Skeletal muscle tissue (tissue), 4 donors: ENCODE measurements around the gene OLR1. TPM values are rescaled to one million over a fixed set of nuclear protein-coding genes. Genes with fewer than 3 reads are reported as not detected.

ENCODE experiments used
- H3K27ac ChIP-seq: one replicate; pipeline ENCODE4 v1.7.0; 2013; ENCODE audit warnings: mild to moderate bottlenecking, low read depth, low read length, inconsistent platforms
- H3K27me3 ChIP-seq, 3 donors: one replicate each; pipeline ENCODE4 v1.7.0; 2013; ENCODE audit warnings: low read length in 3 of 3; ENCODE audit not compliant: control insufficient read depth in 3 of 3, insufficient read depth in 3 of 3
- H3K36me3 ChIP-seq, 3 donors: one replicate each; pipeline ENCODE4 v1.7.0; 2013; ENCODE audit warnings: low read length in 3 of 3; ENCODE audit not compliant: control insufficient read depth in 3 of 3, insufficient read depth in 3 of 3
- H3K4me1 ChIP-seq, 3 donors: one replicate each; pipeline ENCODE4 v1.7.0; 2013; ENCODE audit warnings: low read length in 3 of 3, mild to moderate bottlenecking in 3 of 3; ENCODE audit not compliant: control insufficient read depth in 3 of 3, insufficient read depth in 3 of 3
- H3K4me3 ChIP-seq, 3 donors: one replicate each; pipeline ENCODE4 v1.7.0; 2013; ENCODE audit warnings: low read length in 3 of 3
- H3K9ac ChIP-seq, 3 donors: one replicate each; pipeline ENCODE4 v1.7.0; 2013; ENCODE audit warnings: low read length in 3 of 3, mild to moderate bottlenecking in 3 of 3, moderate library complexity in 2 of 3, low read depth in 1 of 3
- H3K9me3 ChIP-seq, 3 donors: one replicate each; pipeline ENCODE4 v1.7.0; 2013; ENCODE audit warnings: low read length in 3 of 3; ENCODE audit not compliant: control insufficient read depth in 3 of 3
- total RNA-seq: library from RNA; depleted of rRNA; stranded (reverse); fragments of >200 nt; gene quantifications from one replicate; pipeline ENCODE4 v1.2.3, GENCODE V29; 2014
- donor health status: Osteomylitis.

The OLR1 gene
- total RNA-seq, 1 donor from 2014 or later: not detected

DNA sequence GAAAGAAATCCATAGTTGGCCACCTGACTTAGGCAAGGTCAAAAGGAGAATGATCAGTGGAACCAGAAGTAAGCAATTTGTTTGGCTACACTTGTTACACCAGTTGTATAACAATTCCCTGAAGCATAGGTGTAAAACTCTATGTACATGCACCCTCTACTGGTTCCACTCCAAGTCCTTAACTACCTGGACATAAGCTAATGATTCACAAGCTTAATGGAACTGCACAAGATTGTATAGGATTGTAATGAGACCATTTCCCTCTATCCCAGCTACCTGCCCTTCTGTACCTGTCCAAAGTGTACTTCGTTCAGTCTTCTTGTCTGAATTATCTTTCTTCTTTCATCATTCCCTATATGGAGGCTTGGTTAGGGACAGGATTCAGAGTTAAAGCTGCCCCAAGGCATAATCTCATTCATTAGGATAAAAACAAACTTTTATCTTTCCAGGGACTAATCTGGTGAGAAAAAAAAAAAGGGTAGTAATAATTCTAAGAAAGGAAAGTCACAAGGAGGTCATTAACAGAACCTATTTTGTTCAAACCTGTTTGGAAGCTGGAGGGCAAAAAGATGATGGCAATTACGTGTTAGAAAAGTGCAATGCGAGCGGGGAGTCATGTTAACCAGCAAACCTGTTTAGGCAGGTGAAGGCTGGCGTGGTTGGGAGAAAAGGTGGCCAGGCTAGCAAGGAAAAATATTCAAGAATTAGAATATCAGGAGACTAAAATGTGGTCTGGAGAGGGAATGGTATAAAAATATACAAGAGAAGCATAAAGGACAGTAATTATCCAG, 4.1 kb upstream of the OLR1 start:
- no peaks in the 10 kb centered on the region for H3K36me3 ChIP-seq
- H3K4me3 ChIP-seq: no peak overlapping the region
- peaks cover 0 to 9% (median 0%) of the 10 kb centered on the region in 3 donors for H3K27me3 ChIP-seq
- no peaks in the 10 kb centered on the region for H3K9me3 ChIP-seq
- H3K27ac ChIP-seq: no peak overlapping the region
- H3K4me1 ChIP-seq: no peaks in the 10 kb centered on the region
- no peak overlapping the region for H3K9ac ChIP-seq

DNA sequence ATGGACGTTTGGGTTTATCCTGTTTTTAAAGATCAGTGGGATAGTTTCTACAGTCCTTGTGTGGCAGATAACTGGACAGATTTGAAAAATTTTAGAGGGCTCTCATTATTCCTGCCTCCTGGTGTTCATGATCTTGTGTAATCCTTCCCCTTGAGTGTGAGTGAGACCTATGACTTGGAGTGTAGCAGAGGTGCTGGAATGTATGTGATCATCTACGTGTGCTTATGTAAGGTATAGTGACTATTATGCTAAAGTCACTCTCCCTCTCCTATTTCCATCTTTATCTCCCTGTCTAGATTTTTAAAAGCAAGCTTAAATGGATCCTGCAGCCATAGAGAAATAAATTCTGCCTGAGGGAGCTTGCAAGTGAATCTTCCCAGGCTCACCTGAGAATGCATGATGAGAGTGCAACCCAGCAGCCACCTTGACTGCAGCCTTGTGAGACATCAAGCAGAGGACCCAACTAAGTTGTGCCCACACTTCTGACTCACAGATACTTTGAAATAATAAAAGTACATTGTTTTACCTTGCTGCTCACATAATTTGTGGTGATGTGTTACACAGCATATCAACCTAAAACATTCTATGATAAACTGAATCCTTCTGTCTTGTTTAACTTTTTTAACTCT, 3.2 kb upstream of the OLR1 start:
- H3K27ac ChIP-seq: no peak overlapping the region
- no peaks in the 10 kb centered on the region for H3K4me1 ChIP-seq
- H3K9me3 ChIP-seq: no peaks in the 10 kb centered on the region
- no peaks in the 10 kb centered on the region for H3K36me3 ChIP-seq
- H3K4me3 ChIP-seq: no peak overlapping the region
- no peak overlapping the region for H3K9ac ChIP-seq
- H3K27me3 ChIP-seq: peaks cover 0 to 9% (median 0%) of the 10 kb centered on the region in 3 donors

DNA sequence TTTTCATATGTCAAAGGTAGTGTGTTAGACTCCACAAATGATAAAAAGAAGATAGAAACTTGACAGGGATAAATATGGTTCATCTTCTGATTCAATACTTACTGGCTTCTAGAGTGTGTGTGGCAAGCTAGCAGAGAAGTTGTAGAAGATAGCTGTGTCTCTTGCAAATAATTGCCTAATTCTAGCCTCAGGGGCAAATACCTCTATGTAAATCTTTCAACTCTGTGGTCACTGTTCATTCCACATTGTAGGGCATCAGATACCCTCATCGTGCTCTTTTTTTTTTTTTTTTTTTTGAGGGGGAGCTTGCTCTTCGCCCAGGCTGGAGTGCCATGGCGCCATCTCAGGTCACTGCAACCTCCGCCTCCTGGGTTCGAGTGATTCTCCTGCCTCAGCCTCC, 1.7 kb downstream of the OLR1 start:
- Histone ChIP-seq H3K4me3 (no peak overlapping the region), H3K36me3 (no peaks in the 10 kb centered on the region), H3K9me3 (no peaks in the 10 kb centered on the region), H3K4me1 (no peaks in the 10 kb centered on the region), H3K27me3 (no peaks in the 10 kb centered on the region), H3K9ac (no peak overlapping the region), H3K27ac (no peak overlapping the region)

DNA sequence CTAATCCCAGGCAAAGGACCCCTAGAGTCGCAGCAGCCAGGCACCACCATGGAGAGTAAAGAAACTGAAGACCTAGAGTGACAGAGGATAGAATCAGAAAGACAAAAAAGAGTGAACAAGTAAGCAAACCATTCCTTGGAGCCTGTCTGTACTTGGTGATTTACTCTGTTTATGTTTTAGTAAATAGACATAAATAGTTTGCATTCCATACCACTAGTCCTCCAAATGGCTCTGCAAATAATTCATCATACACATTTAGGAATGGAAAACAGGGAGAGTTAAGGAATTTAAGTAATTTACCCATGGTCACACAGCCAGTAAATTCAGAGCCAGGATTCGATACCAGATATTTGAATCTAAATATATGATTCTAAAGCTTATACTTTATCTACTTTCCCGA, 2.8 kb downstream of the OLR1 start:
- Histone ChIP-seq H3K36me3 (no peaks in the 10 kb centered on the region), H3K4me1 (no peaks in the 10 kb centered on the region), H3K9ac (no peak overlapping the region), H3K27ac (no peak overlapping the region), H3K9me3 (no peaks in the 10 kb centered on the region), H3K27me3 (no peaks in the 10 kb centered on the region), H3K4me3 (no peak overlapping the region)

DNA sequence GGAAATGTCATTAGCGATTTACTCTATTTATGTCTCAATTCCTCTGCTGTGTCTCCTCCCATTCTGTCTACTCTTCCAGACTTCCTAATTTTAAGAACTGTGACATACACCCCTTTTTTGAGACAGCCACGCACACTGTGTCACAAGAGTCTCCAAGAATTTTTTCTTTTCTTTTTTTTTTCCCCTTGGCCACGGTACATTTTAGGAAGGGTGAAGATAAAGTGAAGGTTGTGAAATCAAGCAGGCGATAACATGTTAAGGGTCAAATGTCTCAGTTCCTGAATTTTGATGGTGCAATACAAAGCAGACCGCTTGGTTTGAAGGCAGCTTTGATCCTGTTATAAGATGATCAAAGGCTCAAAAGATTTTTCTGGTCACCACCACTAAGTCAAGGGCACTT, 4.3 kb downstream of the OLR1 start:
- Histone ChIP-seq H3K27ac (no peak overlapping the region), H3K4me1 (no peaks in the 10 kb centered on the region), H3K9ac (no peak overlapping the region), H3K4me3 (no peak overlapping the region), H3K36me3 (no peaks in the 10 kb centered on the region), H3K27me3 (no peaks in the 10 kb centered on the region), H3K9me3 (no peaks in the 10 kb centered on the region)

DNA sequence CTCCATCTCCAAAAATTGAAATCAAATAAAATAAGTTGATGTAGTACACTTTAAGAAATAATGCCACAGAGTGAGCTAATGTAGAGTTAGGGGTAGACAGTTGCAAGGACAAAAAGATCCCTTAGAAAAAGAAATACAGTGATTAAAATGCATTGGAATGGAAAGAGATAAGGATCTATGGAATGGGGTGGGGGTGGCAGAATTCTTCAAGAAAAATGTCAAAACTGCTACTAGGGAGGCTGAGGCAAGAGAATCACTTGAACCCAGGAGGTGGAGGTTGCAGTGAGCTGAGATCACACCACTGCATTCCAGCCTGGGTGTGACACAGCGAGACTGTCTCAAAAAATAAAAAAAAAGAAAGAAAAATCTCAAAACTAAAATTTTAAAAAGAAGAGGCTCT, 6.5 kb downstream of the OLR1 start:
- no peak overlapping the region for H3K9ac ChIP-seq
- no peak overlapping the region for H3K27ac ChIP-seq
- no peaks in the 10 kb centered on the region for H3K9me3 ChIP-seq
- no peaks in the 10 kb centered on the region for H3K27me3 ChIP-seq
- no peaks in the 10 kb centered on the region for H3K4me1 ChIP-seq
- H3K4me3 ChIP-seq: no peak overlapping the region
- no peaks in the 10 kb centered on the region for H3K36me3 ChIP-seq

DNA sequence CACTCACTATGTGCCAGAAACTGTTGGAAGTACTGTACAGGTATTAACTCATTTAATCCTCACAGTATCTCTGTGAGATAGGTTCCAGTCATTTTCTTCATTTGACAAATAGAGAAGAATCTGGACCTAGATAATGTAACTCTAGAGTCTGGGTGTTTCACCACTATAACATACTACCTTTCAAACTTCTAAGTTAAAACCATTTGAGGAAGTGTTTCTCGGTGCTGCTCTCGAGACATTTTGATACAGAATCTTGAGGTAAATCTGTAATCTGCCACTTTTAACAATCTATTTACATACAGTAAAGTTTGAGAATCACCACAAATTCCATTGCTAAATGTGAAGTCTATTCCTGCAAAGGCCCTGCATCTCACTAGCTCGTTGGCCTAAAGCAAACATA, 8.8 kb downstream of the OLR1 start:
- H3K4me1 ChIP-seq: no peaks in the 10 kb centered on the region
- H3K27ac ChIP-seq: no peak overlapping the region
- H3K27me3 ChIP-seq: no peaks in the 10 kb centered on the region
- no peaks in the 10 kb centered on the region for H3K9me3 ChIP-seq
- H3K4me3 ChIP-seq: no peak overlapping the region
- no peaks in the 10 kb centered on the region for H3K36me3 ChIP-seq
- no peak overlapping the region for H3K9ac ChIP-seq

DNA sequence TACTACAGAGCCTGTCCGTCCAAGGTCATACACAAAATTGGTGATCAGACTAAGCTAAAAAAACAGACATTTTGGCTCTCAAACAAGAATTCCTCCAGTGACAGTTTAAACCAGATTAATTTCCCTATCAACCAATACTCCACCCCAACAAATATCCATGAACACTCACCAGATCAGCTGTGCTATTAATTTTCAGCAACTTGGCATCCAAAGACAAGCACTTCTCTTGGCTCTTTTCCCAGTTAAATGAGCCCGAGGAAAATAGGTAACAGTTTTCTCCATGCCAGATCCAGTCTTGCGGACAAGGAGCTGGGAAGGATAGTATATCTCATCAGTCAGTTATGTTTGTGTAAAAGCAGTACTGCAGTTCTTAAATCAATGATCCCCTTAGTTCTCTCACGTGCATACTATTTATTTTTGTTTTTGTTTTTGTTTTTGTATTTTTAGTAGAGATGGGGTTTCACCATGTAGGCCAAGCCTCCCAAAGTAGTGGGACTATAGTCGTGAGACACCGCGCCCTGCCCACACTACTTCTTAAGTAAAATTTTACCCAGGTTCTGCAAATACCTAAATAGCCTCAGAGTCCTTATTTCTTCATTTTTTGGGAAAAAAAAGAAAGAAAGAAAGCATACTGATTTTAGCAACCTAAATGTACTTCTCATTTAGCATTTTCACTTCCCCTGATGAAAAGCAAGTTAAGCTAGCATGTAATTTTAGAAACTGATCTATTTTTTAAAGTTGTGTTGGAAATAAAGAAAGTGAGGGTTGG, 11.1 kb downstream of the OLR1 start:
- no peaks in the 10 kb centered on the region for H3K27me3 ChIP-seq
- H3K36me3 ChIP-seq: no peaks in the 10 kb centered on the region
- no peak overlapping the region for H3K9ac ChIP-seq
- H3K27ac ChIP-seq: no peak overlapping the region
- no peaks in the 10 kb centered on the region for H3K4me1 ChIP-seq
- no peaks in the 10 kb centered on the region for H3K9me3 ChIP-seq
- H3K4me3 ChIP-seq: no peak overlapping the region

DNA sequence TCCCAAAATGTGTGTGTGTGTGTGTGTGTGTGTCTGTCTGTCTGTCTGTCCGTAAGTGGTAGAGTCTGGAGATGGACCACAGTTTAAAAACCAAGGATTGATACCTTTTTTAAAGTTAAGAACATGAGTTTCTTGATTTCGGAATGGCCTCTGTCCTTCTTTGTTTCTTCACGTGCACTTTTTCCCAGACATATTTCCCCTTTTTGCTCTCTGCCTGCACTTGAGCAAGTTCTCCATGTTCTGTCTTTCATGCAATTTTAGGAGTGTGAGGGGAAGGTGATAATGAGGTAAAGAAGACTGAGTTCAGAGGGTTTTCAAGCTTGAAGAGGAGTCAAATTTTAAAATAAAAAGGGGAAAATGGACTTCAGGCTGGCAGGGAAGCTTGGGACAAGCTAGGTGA, 12.7 kb downstream of the OLR1 start:
- H3K4me1 ChIP-seq: no peaks in the 10 kb centered on the region
- H3K9me3 ChIP-seq: no peaks in the 10 kb centered on the region
- H3K36me3 ChIP-seq: no peaks in the 10 kb centered on the region
- no peak overlapping the region for H3K4me3 ChIP-seq
- no peaks in the 10 kb centered on the region for H3K27me3 ChIP-seq
- H3K9ac ChIP-seq: no peak overlapping the region
- H3K27ac ChIP-seq: no peak overlapping the region

DNA sequence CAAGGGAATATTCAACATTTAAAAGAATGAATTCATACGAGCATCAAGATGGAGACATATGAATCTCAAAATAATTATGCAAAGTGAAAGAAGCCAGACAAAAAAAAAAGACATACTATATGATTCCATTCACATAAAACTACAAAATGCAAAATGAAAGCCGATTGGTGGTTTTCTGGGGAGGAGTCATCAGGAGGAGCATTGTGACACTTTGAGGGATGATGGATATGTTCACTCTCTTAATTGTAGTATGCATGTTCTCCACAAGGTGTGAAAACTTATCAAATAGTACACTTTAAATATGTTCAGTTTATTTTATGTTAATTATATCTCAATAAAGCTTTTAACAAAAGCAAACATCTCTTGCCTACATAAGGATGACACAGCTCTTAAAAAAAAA, 13.5 kb downstream of the OLR1 start:
- Histone ChIP-seq H3K36me3 (no peaks in the 10 kb centered on the region), H3K9me3 (no peaks in the 10 kb centered on the region), H3K27me3 (no peaks in the 10 kb centered on the region), H3K27ac (no peak overlapping the region), H3K4me3 (no peak overlapping the region), H3K4me1 (peaks cover 8% of the 10 kb centered on the region in 3 donors), H3K9ac (no peak overlapping the region)
